Ascending aorta (tissue), 2 donors: ENCODE results near the gene SLC25A15. TPM values are rescaled to one million over a fixed set of nuclear protein-coding genes. Genes with fewer than 3 reads are reported as not detected.

Source experiments
- DNase-seq, 2 donors: peaks; one replicate each; pipeline ENCODE4 v3.0.0-alpha.2; 2019; ENCODE audit warnings: low spot score in 2 of 2
- H3K27ac ChIP-seq, 2 donors: fragments of 200-600 bp; sonication (generic); one replicate each; pipeline ENCODE4 v1.5.1; 2016 to 2017; ENCODE audit warnings: mild to moderate bottlenecking in 1 of 2
- H3K27me3 ChIP-seq: fragments of 200-600 bp; sonication (generic); one replicate; pipeline ENCODE4 v1.5.1; 2017
- H3K36me3 ChIP-seq, 2 donors: fragments of 200-600 bp; sonication (generic); one replicate each; pipeline ENCODE4 v1.5.1; 2016
- H3K4me1 ChIP-seq, 2 donors: fragments of 200-600 bp; sonication (generic); one replicate each; pipeline ENCODE4 v1.5.1; 2016 to 2017; ENCODE audit warnings: mild to moderate bottlenecking in 1 of 2
- H3K4me3 ChIP-seq, 2 donors: fragments of 200-600 bp; sonication (generic); one replicate each; pipeline ENCODE4 v1.5.1; 2016 to 2017; ENCODE audit warnings: mild to moderate bottlenecking in 1 of 2
- H3K9me3 ChIP-seq, 2 donors: fragments of 200-600 bp; sonication (generic); one replicate each; pipeline ENCODE4 v1.5.1; 2016
- CTCF ChIP-seq, 3 experiments: fragments of 200-600 bp in 2 of 3; fragments of 450-650 bp in 1 of 3; sonication (generic) in 2 of 3; IDR thresholded peaks; one replicate each; pipeline ENCODE4 v1.5.1; 2016 to 2019; ENCODE audit warnings: antibody characterized with exemption in 3 of 3, mild to moderate bottlenecking in 1 of 3, moderate library complexity in 1 of 3
- intact Hi-C: fragments of 100-400 bp; cut with DNase I; formaldehyde crosslinking; loops from one replicate; pipeline ENCODE4 v1.15.1; 2023
- total RNA-seq: library from RNA; depleted of rRNA; stranded (reverse); fragments of >200 nt; gene quantifications from one replicate; pipeline ENCODE4 v1.1.0, GENCODE V29; 2016

SLC25A15 gene
- total RNA-seq, 1 donor from 2014 or later = 5.5 TPM

GRCh38 chr13:40777166-40777808 lies 12.1 kb upstream of the SLC25A15 start:
- intact Hi-C loops = loop anchor here (10.0 kb wide), 5 partner anchors 148 to 1742 kb away; partner anchors contain the start of genes KBTBD7, MTRF1, NHLRC3 and PROSER1
- H3K27ac ChIP-seq = no peak overlapping the region
- peak overlapping the region in 1 of 2 donors; percentile 41 for H3K4me3 ChIP-seq
- peak; percentile 33 to 61 (median 34) for TF ChIP-seq CTCF (IDR thresholded peaks at IDR 0.05)
- no peak for DNase-seq
- H3K4me1 ChIP-seq = no peaks in the 10 kb centered on the region
- no peaks in the 10 kb centered on the region for H3K36me3 ChIP-seq
- H3K27me3 ChIP-seq = no peaks in the 10 kb centered on the region
- H3K9me3 ChIP-seq = no peaks in the 10 kb centered on the region

- no peak overlapping the region for H3K27ac ChIP-seq
- TF ChIP-seq CTCF (IDR thresholded peaks at IDR 0.05) = no peak
- no peak overlapping the region for H3K4me3 ChIP-seq
- DNase-seq = no peak
- no peaks in the 10 kb centered on the region for H3K27me3 ChIP-seq
- intact Hi-C loops = loop anchor here (10.0 kb wide), 5 partner anchors 147 to 1743 kb away; partner anchors contain the start of genes KBTBD7, MTRF1, NHLRC3 and PROSER1
- no peaks in the 10 kb centered on the region for H3K4me1 ChIP-seq
- H3K36me3 ChIP-seq = no peaks in the 10 kb centered on the region
- H3K9me3 ChIP-seq = no peaks in the 10 kb centered on the region
Measured at GRCh38 chr13:40777809-40778175, 11.6 kb upstream of the SLC25A15 start.

GRCh38 chr13:40779049-40779448 lies 10.4 kb upstream of the SLC25A15 start:
- Histone ChIP-seq H3K4me1 (no peaks in the 10 kb centered on the region), H3K27me3 (no peaks in the 10 kb centered on the region), H3K9me3 (no peaks in the 10 kb centered on the region), H3K36me3 (no peaks in the 10 kb centered on the region), H3K4me3 (no peak overlapping the region), H3K27ac (no peak overlapping the region)
- intact Hi-C loops = loop anchor here (10.0 kb wide), 5 partner anchors 146 to 1744 kb away; partner anchors contain the start of genes KBTBD7, MTRF1, NHLRC3 and PROSER1
- no peak for TF ChIP-seq CTCF (IDR thresholded peaks at IDR 0.05)
- DNase-seq = no peak

GRCh38 chr13:40779796-40780285 lies 9.6 kb upstream of the SLC25A15 start:
- Histone ChIP-seq H3K27me3 (no peaks in the 10 kb centered on the region), H3K27ac (no peak overlapping the region), H3K36me3 (no peaks in the 10 kb centered on the region), H3K9me3 (no peaks in the 10 kb centered on the region), H3K4me3 (no peak overlapping the region), H3K4me1 (no peaks in the 10 kb centered on the region)
- intact Hi-C loops = loop anchor here (10.0 kb wide), 5 partner anchors 145 to 1745 kb away; partner anchors contain the start of genes KBTBD7, MTRF1, NHLRC3 and PROSER1
- DNase-seq = no peak
- TF ChIP-seq CTCF (IDR thresholded peaks at IDR 0.05) = no peak

GRCh38 chr13:40780822-40781401 lies 8.5 kb upstream of the SLC25A15 start:
- intact Hi-C loops = no loop called here
- no peak overlapping the region for H3K27ac ChIP-seq

More at GRCh38 chr13:40780822-40781401, 8.5 kb upstream of the SLC25A15 start:
- H3K4me1 ChIP-seq = no peaks in the 10 kb centered on the region
- no peaks in the 10 kb centered on the region for H3K9me3 ChIP-seq
- H3K4me3 ChIP-seq = no peak overlapping the region
- no peaks in the 10 kb centered on the region for H3K27me3 ChIP-seq
- DNase-seq = no peak
- no peaks in the 10 kb centered on the region for H3K36me3 ChIP-seq
- no peak for TF ChIP-seq CTCF (IDR thresholded peaks at IDR 0.05)
